Neuron (in vitro differentiated cells): ENCODE results near the gene CHURC1.
A peak's percentile ranks its signal among the peaks of the same experiment; 100 is the strongest.

ENCODE experiments used
- H2AFZ ChIP-seq: one replicate; pipeline ENCODE4 v1.6.1; 2013; ENCODE audit warnings: low read depth, mild to moderate bottlenecking, inconsistent platforms, low read length, moderate library complexity
- H3K27me3 ChIP-seq: one replicate; pipeline ENCODE4 v1.6.1; 2013; ENCODE audit warnings: low read length; ENCODE audit not compliant: insufficient read depth
- H3K36me3 ChIP-seq: one replicate; pipeline ENCODE4 v1.6.1; 2013; ENCODE audit warnings: low read length; ENCODE audit not compliant: insufficient read depth
- H3K4me1 ChIP-seq: one replicate; pipeline ENCODE4 v1.6.1; 2013; ENCODE audit warnings: low read length; ENCODE audit not compliant: insufficient read depth
- H3K4me3 ChIP-seq: 2 replicates; pipeline ENCODE4 v1.5.1; 2013; ENCODE audit warnings: mild to moderate bottlenecking, low read length, moderate library complexity
- H3K9me3 ChIP-seq: one replicate; pipeline ENCODE4 v1.6.1; 2013; ENCODE audit warnings: low read length

CHURC1 gene

GRCh38 chr14:64915797-64916196, 1.5 kb downstream of the CHURC1 start:
- peak overlapping the region; percentile 12 for H3K4me3 ChIP-seq

DNA sequence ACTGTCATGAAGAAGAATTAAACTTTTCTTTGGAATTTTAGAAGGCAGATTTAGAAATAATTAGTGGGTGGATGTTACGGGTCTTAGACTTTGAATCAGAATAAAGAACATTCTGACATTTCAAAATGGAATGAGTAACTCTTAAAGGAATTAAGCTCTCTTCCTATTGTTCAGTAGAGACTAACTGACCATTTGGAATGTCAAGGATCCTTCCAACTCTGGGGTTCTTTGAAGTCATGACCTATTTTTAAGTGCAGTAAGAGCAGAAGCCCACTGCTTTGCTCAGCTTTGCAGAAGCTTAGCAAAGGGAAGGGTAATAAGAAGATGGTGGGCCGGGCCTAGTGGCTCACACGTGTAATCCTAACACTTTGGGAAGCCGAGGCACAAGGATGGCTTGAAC, 4.0 kb downstream of the CHURC1 start:
- Histone ChIP-seq H3K4me3 (no peak overlapping the region), H2AFZ (no peak overlapping the region), H3K36me3 (no peaks in the 10 kb centered on the region), H3K9me3 (no peaks in the 10 kb centered on the region), H3K4me1 (peaks cover 12% of the 10 kb centered on the region), H3K27me3 (no peaks in the 10 kb centered on the region)

More at GRCh38 chr14:64915797-64916196, 1.5 kb downstream of the CHURC1 start:
- Histone ChIP-seq H3K27me3 (no peaks in the 10 kb centered on the region), H3K36me3 (no peaks in the 10 kb centered on the region), H3K4me1 (peaks cover 12% of the 10 kb centered on the region), H2AFZ (no peak overlapping the region), H3K9me3 (no peaks in the 10 kb centered on the region)

DNA sequence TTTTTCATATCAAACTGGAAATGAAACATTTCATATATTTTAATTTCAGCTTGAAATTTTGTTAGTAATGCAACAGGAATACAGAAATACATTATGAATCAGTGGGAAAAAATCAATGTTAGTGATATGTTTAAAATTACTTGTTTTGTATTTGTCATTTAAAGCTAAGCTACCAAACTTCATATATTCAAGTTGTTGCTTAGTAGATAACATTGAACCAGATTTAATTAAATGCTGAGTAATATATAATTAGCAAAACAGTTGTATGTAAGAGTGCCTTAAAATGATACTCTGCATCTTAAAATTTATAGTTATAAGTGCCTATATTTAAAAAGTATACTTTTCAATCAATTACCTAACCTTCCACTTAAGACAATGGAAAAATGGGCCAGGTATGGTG, 5.0 kb downstream of the CHURC1 start:
- Histone ChIP-seq H2AFZ (no peak overlapping the region), H3K4me3 (no peak overlapping the region), H3K4me1 (peaks cover 9% of the 10 kb centered on the region), H3K36me3 (peaks cover 4% of the 10 kb centered on the region), H3K27me3 (no peaks in the 10 kb centered on the region), H3K9me3 (no peaks in the 10 kb centered on the region)

- no peak overlapping the region for H2AFZ ChIP-seq
- H3K27me3 ChIP-seq, result no peaks in the 10 kb centered on the region
- H3K36me3 ChIP-seq, result peaks cover 8% of the 10 kb centered on the region
- no peaks in the 10 kb centered on the region for H3K9me3 ChIP-seq
- peaks cover 9% of the 10 kb centered on the region for H3K4me1 ChIP-seq
- H3K4me3 ChIP-seq, result no peak overlapping the region
Observed at GRCh38 chr14:64919618-64920017, 5.4 kb downstream of the CHURC1 start.

DNA sequence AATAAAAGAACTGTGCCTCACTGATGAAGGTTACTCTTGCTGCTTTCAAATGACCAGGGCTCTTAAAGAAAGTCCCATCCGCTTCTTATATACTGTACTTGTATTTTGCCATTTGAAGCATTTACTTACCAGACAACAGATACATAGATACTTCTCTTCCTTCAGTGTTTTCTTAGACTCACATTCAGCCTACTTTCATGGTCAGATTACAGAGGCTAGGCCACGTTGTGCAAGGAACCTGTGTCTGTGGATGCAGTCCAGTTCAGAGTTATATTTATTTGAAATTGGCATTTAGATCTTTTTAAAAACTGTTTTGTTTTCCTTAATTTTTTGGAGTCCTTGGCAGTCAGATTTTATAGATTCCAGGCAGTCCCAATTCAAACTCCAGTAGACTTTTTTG, 6.2 kb downstream of the CHURC1 start:
- H3K27me3 ChIP-seq, result no peaks in the 10 kb centered on the region
- H3K36me3 ChIP-seq, result peaks cover 16% of the 10 kb centered on the region
- H3K4me1 ChIP-seq, result peaks cover under 1% of the 10 kb centered on the region
- no peak overlapping the region for H3K4me3 ChIP-seq
- no peaks in the 10 kb centered on the region for H3K9me3 ChIP-seq
- no peak overlapping the region for H2AFZ ChIP-seq

DNA sequence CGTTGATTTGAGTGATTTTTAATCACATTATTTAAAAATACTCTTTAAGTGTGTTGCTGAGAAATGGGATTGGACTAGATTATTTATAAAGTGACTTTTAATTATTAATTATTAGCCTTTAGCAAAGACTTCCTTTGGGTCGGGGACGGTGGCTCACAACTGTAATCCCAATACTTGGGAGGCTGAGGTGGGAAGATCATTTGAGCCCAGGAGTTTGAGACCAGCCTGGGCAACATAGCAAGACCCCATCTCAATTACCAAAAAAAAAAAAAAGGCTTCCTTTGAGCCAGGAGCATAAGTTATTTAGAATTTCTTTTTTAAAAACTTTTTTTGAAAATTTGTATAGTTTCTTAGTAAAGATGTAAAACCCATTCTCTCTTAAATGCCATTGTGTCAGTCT, 8.8 kb downstream of the CHURC1 start:
- Histone ChIP-seq H3K4me1 (no peaks in the 10 kb centered on the region), H3K4me3 (no peak overlapping the region), H3K27me3 (no peaks in the 10 kb centered on the region), H3K9me3 (no peaks in the 10 kb centered on the region), H3K36me3 (peaks cover 38% of the 10 kb centered on the region), H2AFZ (no peak overlapping the region)

- peaks cover 57% of the 10 kb centered on the region for H3K36me3 ChIP-seq
- H3K4me3 ChIP-seq, result no peak overlapping the region
- H3K9me3 ChIP-seq, result no peaks in the 10 kb centered on the region
- no peaks in the 10 kb centered on the region for H3K27me3 ChIP-seq
- H2AFZ ChIP-seq, result no peak overlapping the region
- peaks cover 4% of the 10 kb centered on the region for H3K4me1 ChIP-seq
Observed at GRCh38 chr14:64926398-64926995, 12.2 kb downstream of the CHURC1 start.

DNA sequence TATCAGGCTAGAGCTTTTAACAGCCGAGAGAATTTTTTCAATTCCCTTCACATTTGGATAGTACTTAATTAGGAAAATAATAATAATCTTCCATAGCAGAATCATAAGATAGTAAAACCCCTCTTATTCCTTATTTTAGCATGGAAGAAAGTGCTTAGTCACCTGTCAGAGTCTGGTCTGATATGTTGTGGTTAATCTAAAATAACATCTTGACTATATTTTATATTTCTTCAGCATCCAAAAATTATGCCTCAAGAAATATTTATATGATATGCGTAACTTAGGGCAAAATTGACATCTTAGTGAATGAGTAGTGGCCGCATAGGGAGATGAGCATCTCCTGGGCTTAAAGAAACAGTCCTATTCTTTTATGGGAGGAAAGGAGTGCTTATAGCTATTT, 12.8 kb downstream of the CHURC1 start:
- Histone ChIP-seq H3K4me3 (no peak overlapping the region), H2AFZ (no peak overlapping the region), H3K36me3 (peaks cover 59% of the 10 kb centered on the region), H3K27me3 (no peaks in the 10 kb centered on the region), H3K4me1 (peaks cover 9% of the 10 kb centered on the region), H3K9me3 (no peaks in the 10 kb centered on the region)

DNA sequence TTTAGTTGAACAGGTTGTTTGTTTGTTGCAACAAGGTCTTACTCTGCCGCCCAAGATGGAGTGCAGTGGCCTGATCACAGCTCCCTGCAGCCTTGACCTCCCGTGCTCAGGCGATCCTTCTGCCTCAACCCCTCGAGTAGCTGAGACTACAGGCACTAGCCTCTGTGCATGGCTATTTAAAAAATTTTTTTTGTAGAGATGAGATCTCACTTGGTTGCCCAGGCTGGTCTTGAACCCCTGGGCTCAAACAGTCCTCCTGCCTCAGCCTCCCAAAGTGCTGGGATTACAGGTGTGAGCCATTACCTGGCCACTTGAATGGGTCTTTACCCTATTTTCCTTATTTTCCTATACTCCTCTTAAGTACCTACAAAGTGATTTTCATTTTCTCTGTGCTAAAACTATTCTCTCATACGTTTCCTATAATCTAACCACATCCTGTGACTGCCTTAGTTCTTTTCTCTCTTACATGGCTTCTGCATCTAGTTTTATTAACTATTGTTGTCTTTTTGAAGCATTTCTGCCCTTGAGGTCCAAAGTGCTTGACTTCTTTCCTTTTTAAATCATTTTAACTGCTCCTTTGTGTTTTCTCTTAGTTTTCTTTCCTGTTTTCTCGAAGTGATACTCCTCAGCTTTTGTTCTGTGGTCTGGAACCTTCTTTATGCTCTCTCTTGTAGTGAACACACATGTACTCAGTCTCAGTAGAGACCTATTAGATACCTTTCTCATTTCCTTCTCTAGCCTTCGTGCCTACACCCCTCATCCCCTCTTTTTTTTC, 14.2 kb downstream of the CHURC1 start:
- H3K4me3 ChIP-seq, result no peak overlapping the region
- peaks cover 13% of the 10 kb centered on the region for H3K4me1 ChIP-seq
- H3K27me3 ChIP-seq, result no peaks in the 10 kb centered on the region
- H2AFZ ChIP-seq, result no peak overlapping the region
- peaks cover 66% of the 10 kb centered on the region for H3K36me3 ChIP-seq
- no peaks in the 10 kb centered on the region for H3K9me3 ChIP-seq

DNA sequence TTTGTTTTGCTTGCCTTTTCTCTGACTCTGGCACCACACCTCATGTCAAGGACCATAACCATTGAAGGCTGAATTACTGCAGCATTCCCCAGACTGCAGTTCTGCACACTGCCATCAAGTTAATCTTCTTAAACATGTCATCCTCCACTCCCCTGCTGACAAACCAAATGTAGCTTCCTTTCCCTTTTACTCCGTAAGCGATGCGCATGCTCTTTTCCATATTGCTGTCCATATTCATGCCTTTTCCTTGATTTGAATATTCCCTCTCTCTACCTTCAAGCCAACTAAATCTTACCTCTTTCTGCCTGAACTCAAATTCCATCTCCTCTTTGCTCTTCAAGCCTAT, 14.7 kb downstream of the CHURC1 start:
- Histone ChIP-seq H3K27me3 (no peaks in the 10 kb centered on the region), H2AFZ (no peak overlapping the region), H3K4me3 (no peak overlapping the region), H3K4me1 (peaks cover 13% of the 10 kb centered on the region), H3K9me3 (no peaks in the 10 kb centered on the region), H3K36me3 (peaks cover 69% of the 10 kb centered on the region)

- Histone ChIP-seq H3K4me1 (peaks cover 13% of the 10 kb centered on the region), H3K9me3 (no peaks in the 10 kb centered on the region), H3K36me3 (peaks cover 62% of the 10 kb centered on the region), H3K4me3 (no peak overlapping the region), H2AFZ (no peak overlapping the region), H3K27me3 (no peaks in the 10 kb centered on the region)
Observed at GRCh38 chr14:64930085-64930843, 16.0 kb downstream of the CHURC1 start.

GRCh38 chr14:64931123-64931522, 16.9 kb downstream of the CHURC1 start:
- no peaks in the 10 kb centered on the region for H3K9me3 ChIP-seq
- H3K4me3 ChIP-seq, result no peak overlapping the region
- H2AFZ ChIP-seq, result no peak overlapping the region
- peaks cover 60% of the 10 kb centered on the region for H3K36me3 ChIP-seq
- no peaks in the 10 kb centered on the region for H3K27me3 ChIP-seq
- peaks cover 13% of the 10 kb centered on the region for H3K4me1 ChIP-seq

DNA sequence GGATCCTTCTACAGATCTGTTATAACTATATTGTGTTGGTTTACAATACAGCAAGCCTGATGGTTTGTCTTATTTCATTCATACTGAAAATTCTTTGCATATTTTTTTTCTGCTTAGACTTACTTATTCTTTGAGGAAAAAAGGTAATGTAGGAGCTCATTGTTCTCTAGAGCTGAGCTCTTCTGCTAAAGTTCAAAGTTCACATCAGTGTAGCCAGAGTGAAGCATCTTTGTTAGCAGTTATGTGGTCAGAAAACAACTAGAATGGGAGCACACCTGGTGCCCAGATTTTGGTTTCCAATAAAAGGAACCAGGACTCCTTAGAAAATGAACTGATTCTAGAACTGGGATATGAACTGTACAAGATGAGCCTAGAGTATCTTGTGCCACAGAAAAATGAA, 18.0 kb downstream of the CHURC1 start:
- Histone ChIP-seq H3K36me3 (peaks cover 50% of the 10 kb centered on the region), H2AFZ (no peak overlapping the region), H3K9me3 (no peaks in the 10 kb centered on the region), H3K27me3 (no peaks in the 10 kb centered on the region), H3K4me1 (peaks cover 13% of the 10 kb centered on the region), H3K4me3 (no peak overlapping the region)
